NB4 (cell line): Measurements from ENCODE around the gene PDGFB.

ENCODE experiments used
- CTCF ChIP-seq: IDR thresholded peaks from one replicate; pipeline ENCODE4 v1.5.1; 2012; ENCODE audit warnings: low read depth, low read length
- POLR2A ChIP-seq: IDR thresholded peaks from 2 replicates; pipeline ENCODE4 v1.6.1; 2011; ENCODE audit warnings: mild to moderate bottlenecking; ENCODE audit not compliant: insufficient read length; ENCODE audit errors: extremely low read depth

- TF ChIP-seq CTCF: no peak
- TF ChIP-seq POLR2A: no peak
Observed at GRCh38 chr22:39194098-39194497, 50.7 kb downstream of the PDGFB start.
